Measurements from ENCODE around the gene DSC1.
"Not testable (repeated sequence)": the region's sequence is repeated elsewhere in the genome, so short reads cannot be mapped to it uniquely, and the experiment has no call there.

Gene DSC1
- total RNA-seq = 0.07 to 0.72 reads per million in 2 donors

- DNase-seq = no peak
These were observed at the start of gene DSC1 for GRCh38 chr18:31162825-31163435. DSC1 (minus strand) TSS chr18:31162856; CDS start chr18:31162594, 262 bp downstream.

GRCh38 chr18:31211047-31211446, 48.4 kb upstream of the DSC1 start:
- no peak for DNase-seq

- no peak for DNase-seq
These were observed 46.4 kb upstream of the DSC1 start for GRCh38 chr18:31209041-31209440.

GRCh38 chr18:31207391-31207790, 44.7 kb upstream of the DSC1 start:
- DNase-seq = no peak

GRCh38 chr18:31206787-31207381, 44.2 kb upstream of the DSC1 start:
- DNase-seq = no peak

- no peak for DNase-seq
These were observed 43.4 kb upstream of the DSC1 start for GRCh38 chr18:31206071-31206470.

GRCh38 chr18:31205273-31205672, 42.6 kb upstream of the DSC1 start:
- no peak for DNase-seq

- no peak for DNase-seq
These were observed 42.2 kb upstream of the DSC1 start for GRCh38 chr18:31204833-31205232.

- DNase-seq = no peak
These were observed 41.5 kb upstream of the DSC1 start for GRCh38 chr18:31204166-31204565.

- no peak for DNase-seq
These were observed 41.1 kb upstream of the DSC1 start for GRCh38 chr18:31203794-31204148.

- DNase-seq = no peak
These were observed 40.6 kb upstream of the DSC1 start for GRCh38 chr18:31203096-31203793.

- DNase-seq = no peak
These were observed 36.6 kb upstream of the DSC1 start for GRCh38 chr18:31199190-31199769.

- DNase-seq = no peak
These were observed 35.0 kb upstream of the DSC1 start for GRCh38 chr18:31197676-31198075.

- DNase-seq = no peak
These were observed 32.4 kb upstream of the DSC1 start for GRCh38 chr18:31195063-31195462.

- DNase-seq = no peak
These were observed 29.6 kb upstream of the DSC1 start for GRCh38 chr18:31192086-31192776.

GRCh38 chr18:31190919-31191318, 28.3 kb upstream of the DSC1 start:
- DNase-seq = no peak

GRCh38 chr18:31189757-31190156, 27.1 kb upstream of the DSC1 start:
- DNase-seq = no peak

GRCh38 chr18:31185186-31185950, 22.7 kb upstream of the DSC1 start:
- DNase-seq = no peak

GRCh38 chr18:31183302-31183701, 20.6 kb upstream of the DSC1 start:
- DNase-seq = no peak

- not testable (repeated sequence) for DNase-seq
These were observed 14.7 kb upstream of the DSC1 start for GRCh38 chr18:31177369-31177768.

GRCh38 chr18:31176531-31176930, 13.9 kb upstream of the DSC1 start:
- DNase-seq = no peak

GRCh38 chr18:31171144-31171839, 8.6 kb upstream of the DSC1 start:
- no peak for DNase-seq

All from T-helper 9 cell (primary cell).